Measurements from ENCODE around the gene ADSS1. TPM values are rescaled to one million over a fixed set of nuclear protein-coding genes. Genes with fewer than 3 reads are reported as not detected.

Gene ADSS1
- total RNA-seq, 1 experiment from 2014 or later = 0.84 TPM

- DNase-seq (ENCODE audit: low read depth) = no peak
Observed at GRCh38 chr14:104794099-104794498, 70.1 kb downstream of the ADSS1 start.

- peak; percentile 33 for DNase-seq (ENCODE audit: low read depth)
Observed at GRCh38 chr14:104794631-104794992, 70.6 kb downstream of the ADSS1 start.

- no peak for DNase-seq (ENCODE audit: low read depth)
Observed at GRCh38 chr14:104794993-104795780, 71.2 kb downstream of the ADSS1 start, which contains the start of gene AKT1. Gene AKT1 (minus strand): TSS chr14:104795748. CDS start chr14:104792643, 3,105 bp downstream.

GRCh38 chr14:104795781-104796686, 72.0 kb downstream of the ADSS1 start:
- peak; percentile 22 for DNase-seq (ENCODE audit: low read depth)

- no peak for DNase-seq (ENCODE audit: low read depth)
Observed at GRCh38 chr14:104796687-104797081, 72.7 kb downstream of the ADSS1 start.

Other genes starting within 250 kb of the ADSS1 start
- not detected in 2 replicates for gene C14orf180, start 144.5 kb upstream of the ADSS1 start, total RNA-seq (2014; rRNA removed; shearing (Covaris generic))
- 0.49 TPM in 1 of 2 replicates, not detected in the other for gene TMEM179, start 119.5 kb upstream of the ADSS1 start, total RNA-seq (2014; rRNA removed; shearing (Covaris generic))
- 24.8 and 25.6 TPM in 2 replicates for gene INF2, start 34.6 kb upstream of the ADSS1 start, total RNA-seq (2014; rRNA removed; shearing (Covaris generic))
- gene SIVA1, start 28.9 kb downstream of the ADSS1 start, total RNA-seq (2014; rRNA removed; shearing (Covaris generic)) = 292 and 348 TPM in 2 replicates
- gene AKT1, start 71.5 kb downstream of the ADSS1 start, total RNA-seq (2014; rRNA removed; shearing (Covaris generic)) = 81.6 and 134 TPM in 2 replicates
- 3.3 and 4.1 TPM in 2 replicates for gene ZBTB42, start 76.9 kb downstream of the ADSS1 start, total RNA-seq (2014; rRNA removed; shearing (Covaris generic))
- 3.8 and 9.1 TPM in 2 replicates for gene CEP170B, start 141.0 kb downstream of the ADSS1 start, total RNA-seq (2014; rRNA removed; shearing (Covaris generic))
- gene PLD4, start 200.7 kb downstream of the ADSS1 start, total RNA-seq (2014; rRNA removed; shearing (Covaris generic)) = not detected in 2 replicates